Tibial nerve (tissue), 3 donors: Measurements from ENCODE around the gene PPIL3.

ENCODE experiments used
- CTCF ChIP-seq, 5 experiments: fragments of 200-600 bp in 3 of 5; fragments of 450-650 bp in 2 of 5; sonication (generic) in 3 of 5; IDR thresholded peaks; one replicate each; pipeline ENCODE4 v1.5.1; 2016 to 2019; ENCODE audit warnings: antibody characterized with exemption in 5 of 5, mild to moderate bottlenecking in 3 of 5, moderate library complexity in 2 of 5
- POLR2A ChIP-seq, 2 donors: fragments of 450-650 bp; IDR thresholded peaks; one replicate each; pipeline ENCODE4 v1.6.1; 2017; ENCODE audit warnings: antibody characterized with exemption in 2 of 2, mild to moderate bottlenecking in 2 of 2, moderate library complexity in 2 of 2

GRCh38 chr2:200851398-200852248, 37.3 kb downstream of the PPIL3 start:
- TF ChIP-seq POLR2A (IDR thresholded peaks at IDR 0.05) (no peak), CTCF (IDR thresholded peaks at IDR 0.05) (no peak)
